SK-N-SH (cell line): ENCODE data around the gene B4GALT1. TPM values are rescaled to one million over a fixed set of nuclear protein-coding genes. Genes with fewer than 3 reads are reported as not detected.

Experiments
- CTCF ChIA-PET: fragments of 300-600, 350-600 bp; formaldehyde crosslinking; extraction: SDS; loops from one replicate; lab custom pipeline; 2021; lab: Yijun Ruan, JAX
- POLR2A ChIA-PET: fragments of 350-600 bp; sonication (Branson Sonifier 250); formaldehyde crosslinking; extraction: SDS; loops from one replicate; lab custom pipeline; 2020; ENCODE audit warnings: antibody characterized with exemption, inconsistent platforms; lab: Yijun Ruan, JAX
- DNase-seq: peaks from one replicate; pipeline ENCODE4 v3.0.0; 2012
- H2AFZ ChIP-seq: fragments of 200-600 bp; sonication (generic); 2 replicates; pipeline ENCODE4 v1.8.1; 2016; ENCODE audit warnings: antibody characterized with exemption, mild to moderate bottlenecking, low read depth
- H3F3A ChIP-seq: fragments of 200-600 bp; sonication (generic); replicated peaks from 2 replicates; pipeline ENCODE3; 2016; ENCODE audit warnings: antibody characterized with exemption, mild to moderate bottlenecking; ENCODE audit not compliant: insufficient read depth
- H3K27ac ChIP-seq, 2 experiments: fragments of 200-500 bp in 1 of 2; fragments of 200-600 bp in 1 of 2; sonication (Bioruptor generic) in 1 of 2; sonication (generic), shearing (Covaris generic) in 1 of 2; 2 replicates each; pipeline versions ENCODE4 v1.5.1 to v1.6.1; 2014 to 2016; ENCODE audit warnings: low read depth in 2 of 2, inconsistent platforms in 1 of 2, low read length in 1 of 2, mild to moderate bottlenecking in 1 of 2, mixed read lengths in 1 of 2
- H3K27me3 ChIP-seq: fragments of 200-600 bp; sonication (generic), shearing (Covaris generic); 2 replicates; pipeline ENCODE4 v1.6.1; 2016; ENCODE audit warnings: mixed run types; ENCODE audit not compliant: insufficient read depth
- H3K36me3 ChIP-seq, 2 experiments: fragments of 200-500 bp in 1 of 2; fragments of 200-600 bp in 1 of 2; sonication (Bioruptor generic) in 1 of 2; sonication (generic) in 1 of 2; replicated peaks in 1 of 2; 2 replicates each; pipeline versions ENCODE3 to v1.5.1; 2014 to 2016; ENCODE audit warnings: low read length in 1 of 2, mild to moderate bottlenecking in 1 of 2; ENCODE audit not compliant: insufficient read depth in 2 of 2, control insufficient read depth in 1 of 2
- H3K4me1 ChIP-seq, 2 experiments: fragments of 200-500 bp in 1 of 2; fragments of 200-600 bp in 1 of 2; sonication (Bioruptor generic) in 1 of 2; sonication (generic), shearing (Covaris generic) in 1 of 2; 2 replicates each; pipeline versions ENCODE4 v1.5.1 to v1.6.1; 2014 to 2016; ENCODE audit warnings: low read depth in 1 of 2, low read length in 1 of 2, mixed run types in 1 of 2; ENCODE audit not compliant: insufficient read depth in 2 of 2, control insufficient read depth in 1 of 2
- H3K4me2 ChIP-seq: fragments of 200-600 bp; sonication (generic), shearing (Covaris generic); 2 replicates; pipeline ENCODE4 v1.6.1; 2017; ENCODE audit warnings: mixed run types
- H3K4me3 ChIP-seq, 2 experiments: fragments of 200-500 bp in 1 of 2; fragments of 200-600 bp in 1 of 2; sonication (Bioruptor generic) in 1 of 2; sonication (generic), shearing (Covaris generic) in 1 of 2; 2 replicates each; pipeline versions ENCODE4 v1.5.1 to v1.8.1; 2014 to 2016; ENCODE audit warnings: low read depth in 2 of 2, inconsistent platforms in 1 of 2, low read length in 1 of 2, mild to moderate bottlenecking in 1 of 2, mixed read lengths in 1 of 2, moderate library complexity in 1 of 2
- H3K79me2 ChIP-seq: fragments of 200-600 bp; sonication (generic); 2 replicates; pipeline ENCODE4 v1.8.1; 2017; ENCODE audit warnings: mild to moderate bottlenecking; ENCODE audit not compliant: insufficient read depth
- H3K9ac ChIP-seq: fragments of 200-600 bp; sonication (generic); 2 replicates; pipeline ENCODE4 v1.6.1; 2017; ENCODE audit warnings: mixed run types
- H3K9me2 ChIP-seq: fragments of 200-600 bp; sonication (generic); 2 replicates; pipeline ENCODE4 v1.6.1; 2017; ENCODE audit warnings: mixed run types
- H3K9me3 ChIP-seq: fragments of 200-600 bp; sonication (generic); 2 replicates; pipeline ENCODE4 v1.6.1; 2017; ENCODE audit warnings: mixed run types, mild to moderate bottlenecking, moderate library complexity
- H4K20me1 ChIP-seq: fragments of 200-600 bp; sonication (generic); 2 replicates; pipeline ENCODE4 v1.6.1; 2017; ENCODE audit warnings: mild to moderate bottlenecking, mixed run types; ENCODE audit not compliant: insufficient read depth
- CHD2 ChIP-seq: fragments of 150-350 bp; IDR thresholded peaks from 2 replicates; pipeline ENCODE4 v1.6.1; 2018; ENCODE audit warnings: low read length; ENCODE audit not compliant: partially characterized antibody
- CTCF ChIP-seq: fragments of 200-600 bp; sonication (generic); IDR thresholded peaks from 2 replicates; pipeline ENCODE4 v1.6.1; 2017; ENCODE audit warnings: antibody characterized with exemption, mild to moderate bottlenecking, moderate library complexity
- EZH2phosphoT487 ChIP-seq: fragments of 200-600 bp; sonication (generic); IDR thresholded peaks from 2 replicates; pipeline ENCODE4 v1.6.1; 2017; ENCODE audit warnings: low read depth, mixed run types, mild to moderate bottlenecking, antibody characterized with exemption, moderate library complexity, borderline replicate concordance
- FOSL2 ChIP-seq: IDR thresholded peaks from 2 replicates; pipeline ENCODE4 v1.4.0; 2012; ENCODE audit warnings: low read depth, mild to moderate bottlenecking, moderate library complexity, borderline replicate concordance
- FOXJ3 ChIP-seq: sonication (generic); formaldehyde crosslinking; IDR thresholded peaks from 2 replicates; pipeline ENCODE4 v1.5.1; 2020; ENCODE audit warnings: mild to moderate bottlenecking, missing genetic modification reagents
- FOXM1 ChIP-seq: IDR thresholded peaks from 2 replicates; pipeline ENCODE4 v1.4.0; 2012; ENCODE audit warnings: low read depth, mild to moderate bottlenecking
- GABPA ChIP-seq: IDR thresholded peaks from 2 replicates; pipeline ENCODE4 v1.4.0; 2012; ENCODE audit warnings: low read depth, mild to moderate bottlenecking
- JUND ChIP-seq: IDR thresholded peaks from 2 replicates; pipeline ENCODE4 v1.4.0; 2012
- MAX ChIP-seq: IDR thresholded peaks from 2 replicates; pipeline ENCODE4 v1.4.0; 2012; ENCODE audit warnings: low read depth
- MEF2A ChIP-seq: IDR thresholded peaks from 2 replicates; pipeline ENCODE4 v1.4.0; 2012; ENCODE audit warnings: low read depth, borderline replicate concordance
- MXI1 ChIP-seq: IDR thresholded peaks from 2 replicates; pipeline ENCODE4 v1.6.1; 2012; ENCODE audit warnings: mild to moderate bottlenecking, low read depth, low read length, improper control_type of control experiment
- NFIC ChIP-seq: IDR thresholded peaks from 2 replicates; pipeline ENCODE4 v1.4.0; 2012; ENCODE audit warnings: borderline replicate concordance
- NRF1 ChIP-seq: IDR thresholded peaks from 2 replicates; pipeline ENCODE4 v1.6.1; 2012; ENCODE audit warnings: low read depth, mild to moderate bottlenecking, low read length
- POLR2AphosphoS5 ChIP-seq: IDR thresholded peaks from 2 replicates; pipeline ENCODE4 v1.6.1; 2012; ENCODE audit warnings: low read depth, low read length
- RCOR1 ChIP-seq: fragments of 150-350 bp; IDR thresholded peaks from 2 replicates; pipeline ENCODE4 v1.6.1; 2017; ENCODE audit warnings: antibody characterized with exemption, low read length
- RFX5 ChIP-seq: IDR thresholded peaks from 2 replicates; pipeline ENCODE4 v1.6.1; 2012; ENCODE audit warnings: mild to moderate bottlenecking, improper control_type of control experiment, low read length
- SIN3A ChIP-seq: IDR thresholded peaks from 2 replicates; pipeline ENCODE4 v1.6.1; 2012; ENCODE audit warnings: low read depth, mild to moderate bottlenecking, low read length, moderate library complexity, borderline replicate concordance
- TAF1 ChIP-seq: IDR thresholded peaks from 2 replicates; pipeline ENCODE4 v1.6.1; 2012; ENCODE audit warnings: low read depth, mild to moderate bottlenecking, low read length, moderate library complexity, borderline replicate concordance
- TCF12 ChIP-seq: IDR thresholded peaks from 2 replicates; pipeline ENCODE4 v1.4.0; 2012
- USF2 ChIP-seq: fragments of 150-350 bp; IDR thresholded peaks from 2 replicates; pipeline ENCODE4 v1.6.1; 2017; ENCODE audit warnings: antibody characterized with exemption, low read length, low read depth, borderline replicate concordance
- YY1 ChIP-seq: IDR thresholded peaks from 2 replicates; pipeline ENCODE4 v1.4.0; 2012; ENCODE audit warnings: low read depth, mild to moderate bottlenecking
- ZBTB33 ChIP-seq: IDR thresholded peaks from 2 replicates; pipeline ENCODE4 v1.4.0; 2012; ENCODE audit warnings: low read depth, borderline replicate concordance
- WGBS: methylation state at CpG from one replicate; pipeline ENCODE4 v1.1.6; 2017; ENCODE audit warnings: low lambda C conversion rate; 5-methylcytosine and 5-hydroxymethylcytosine counted together
- polyA plus RNA-seq, 3 experiments: library from polyadenylated mRNA; depleted of rRNA; stranded (reverse); fragments of >200 nt; gene quantifications; 2 replicates each; pipeline ENCODE4 v1.2.3, GENCODE V29; 2012

B4GALT1 gene
- polyA plus RNA-seq, 1 of the 3 experiments (the other 2 are of a cell fraction), result 36.2 TPM

DNA sequence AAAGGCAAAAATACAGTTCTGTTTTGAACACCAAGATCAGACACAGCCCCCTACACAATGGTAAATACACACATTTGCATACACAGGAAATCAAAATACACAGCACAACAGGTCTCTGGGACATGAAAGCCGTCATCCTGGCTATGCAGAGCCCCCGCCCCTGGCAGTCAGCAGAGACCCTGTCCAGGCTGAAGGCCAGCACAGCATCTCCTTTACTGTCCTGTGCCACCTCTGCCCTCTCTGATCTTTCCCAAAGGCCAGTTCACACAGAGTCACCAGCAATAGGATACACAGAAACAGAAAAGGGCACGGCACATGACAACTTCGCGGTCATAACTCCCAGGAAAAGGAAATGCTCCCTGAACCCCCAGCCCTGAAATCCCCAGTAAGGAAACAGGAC lies 56.5 kb downstream of the B4GALT1 start:
- H3K4me3 ChIP-seq, result no peak overlapping the region
- no peaks in the 10 kb centered on the region for H3K79me2 ChIP-seq
- no peaks in the 10 kb centered on the region for H3K27me3 ChIP-seq
- H2AFZ ChIP-seq, result no peak overlapping the region
- no peak overlapping the region for H3K27ac ChIP-seq
- 100% methylated on average over 5 of the region's 5 CpGs for WGBS
- peaks cover 12 to 26% of the 10 kb centered on the region in 2 experiments for H3K36me3 ChIP-seq
- H3K9me3 ChIP-seq, result no peaks in the 10 kb centered on the region
- POLR2A ChIA-PET, result no interaction called here
- CTCF ChIA-PET, result no interaction called here
- H3K4me2 ChIP-seq, result no peak overlapping the region
- DNase-seq, result no peak
- H3K9ac ChIP-seq, result no peak overlapping the region
- H3F3A ChIP-seq, result peaks cover 14% of the 10 kb centered on the region
- H3K4me1 ChIP-seq, result peaks cover 17 to 22% of the 10 kb centered on the region in 2 experiments; a peak in 3 of 4 replicates
- no peak for TF ChIP-seq FOXJ3 (CRISPR knock-in tag)
- no peak for TF ChIP-seq GABPA
- no peak for TF ChIP-seq TCF12
- no peak for TF ChIP-seq FOXM1
- no peak for TF ChIP-seq NFIC
- no peak for TF ChIP-seq MXI1
- TF ChIP-seq ZBTB33, result no peak
- no peak for TF ChIP-seq USF2
- TF ChIP-seq FOSL2, result no peak
- TF ChIP-seq EZH2phosphoT487, result no peak
- no peak for TF ChIP-seq MEF2A
- no peak for TF ChIP-seq POLR2AphosphoS5
- no peak for TF ChIP-seq YY1
- no peak for TF ChIP-seq MAX
- TF ChIP-seq JUND, result no peak
- no peaks in the 10 kb centered on the region for H3K9me2 ChIP-seq
- H4K20me1 ChIP-seq, result no peaks in the 10 kb centered on the region

- H2AFZ ChIP-seq, result no peak overlapping the region
- no peaks in the 10 kb centered on the region for H3K79me2 ChIP-seq
- no peak overlapping the region for H3K4me2 ChIP-seq
- no peaks in the 10 kb centered on the region for H4K20me1 ChIP-seq
- CTCF ChIA-PET, result interaction anchor here (0.8 to 2.1 kb wide), 2 partner anchors 10 to 116 kb away, joined by 3 to 5 read pairs; no protein-coding TSS in a partner anchor
- WGBS, result 88% methylated on average over 1 of the region's 1 CpG
- DNase-seq, result no peak
- POLR2A ChIA-PET, result no interaction called here
- H3K27ac ChIP-seq, result no peak overlapping the region
- peaks cover 17 to 25% of the 10 kb centered on the region in 2 experiments; a peak in 3 of 4 replicates for H3K4me1 ChIP-seq
- H3K4me3 ChIP-seq, result no peak overlapping the region
- H3F3A ChIP-seq, result peaks cover 16% of the 10 kb centered on the region
- H3K9ac ChIP-seq, result no peak overlapping the region
- H3K9me2 ChIP-seq, result no peaks in the 10 kb centered on the region
- peaks cover 6 to 22% of the 10 kb centered on the region in 2 experiments for H3K36me3 ChIP-seq
- no peaks in the 10 kb centered on the region for H3K9me3 ChIP-seq
- H3K27me3 ChIP-seq, result no peaks in the 10 kb centered on the region
- no peak for TF ChIP-seq RFX5
- TF ChIP-seq SIN3A, result no peak
- no peak for TF ChIP-seq EZH2phosphoT487
- no peak for TF ChIP-seq JUND
- TF ChIP-seq FOXJ3 (CRISPR knock-in tag), result no peak
- no peak for TF ChIP-seq MXI1
- no peak for TF ChIP-seq MEF2A
- TF ChIP-seq CHD2, result no peak
- TF ChIP-seq TAF1, result no peak
- TF ChIP-seq FOXM1, result no peak
- TF ChIP-seq TCF12, result no peak
- no peak for TF ChIP-seq NRF1
- TF ChIP-seq RCOR1, result no peak
- no peak for TF ChIP-seq CTCF
These were observed 57.1 kb downstream of the B4GALT1 start for GRCh38 chr9:33109850-33110595.
